ENCODE results near the gene CLCA2. TPM values are rescaled to one million over a fixed set of nuclear protein-coding genes. Genes with fewer than 3 reads are reported as not detected.

Gene CLCA2
- polyA plus RNA-seq, 1 of the 3 experiments (the other 2 are of a cell fraction), result 0.02 TPM

- TF ChIP-seq EP300 (IDR thresholded peaks at IDR 0.05; ENCODE audit: borderline replicate concordance in 1 of 2, low read depth in 1 of 2, low read length in 1 of 2), result no peak
These were observed 31.1 kb downstream of the CLCA2 start (continued) for GRCh38 chr1:86455073-86455472.

- Histone ChIP-seq H3K27me3 (ENCODE audit: insufficient read depth) (no peaks in the 10 kb centered on the region; the same call in 1 of the 2 replicates), H3K36me3 (replicated peaks in 1 of 2; ENCODE audit: control insufficient read depth in 1 of 2, insufficient read depth in 2 of 2, low read length in 1 of 2) (no peaks in the 10 kb centered on the region), H3F3A (replicated peaks; ENCODE audit: insufficient read depth) (no peaks in the 10 kb centered on the region), H3K4me1 (ENCODE audit: control insufficient read depth in 1 of 2, insufficient read depth in 2 of 2, low read depth in 1 of 2, low read length in 1 of 2) (no peaks in the 10 kb centered on the region), H3K9me2 (no peaks in the 10 kb centered on the region), H3K9ac (no peak overlapping the region), H3K79me2 (ENCODE audit: insufficient read depth) (no peaks in the 10 kb centered on the region), H3K4me2 (no peak overlapping the region), H3K27ac (ENCODE audit: low read depth in 2 of 2, low read length in 1 of 2) (no peak overlapping the region), H3K9me3 (no peaks in the 10 kb centered on the region), H4K20me1 (ENCODE audit: insufficient read depth) (no peaks in the 10 kb centered on the region), H3K4me3 (ENCODE audit: low read depth in 2 of 2, low read length in 1 of 2) (no peak overlapping the region), H2AFZ (ENCODE audit: low read depth) (no peak overlapping the region)
- DNase-seq, result no peak
- ChIA-PET POLR2A (no interaction called here), CTCF (interaction anchor here (0.9 to 2.2 kb wide), 3 partner anchors 13 to 80 kb away, joined by 3 to 6 read pairs (median 4); no protein-coding TSS in a partner anchor)
- WGBS (ENCODE audit: low lambda C conversion rate), result 0% methylated on average over 1 of the region's 1 CpG
- no peak for TF ChIP-seq JUND (IDR thresholded peaks at IDR 0.05)
- TF ChIP-seq NFIC (IDR thresholded peaks at IDR 0.05; ENCODE audit: borderline replicate concordance), result no peak
- TF ChIP-seq RXRA (IDR thresholded peaks at IDR 0.05; ENCODE audit: borderline replicate concordance, low read depth), result no peak
- TF ChIP-seq REST (IDR thresholded peaks at IDR 0.05; ENCODE audit: low read depth, low read length), result no peak
- TF ChIP-seq POLR2AphosphoS5 (IDR thresholded peaks at IDR 0.05; ENCODE audit: low read depth, low read length), result no peak
- no peak for TF ChIP-seq GABPA (IDR thresholded peaks at IDR 0.05; ENCODE audit: low read depth)
- TF ChIP-seq GATA2 (CRISPR knock-in tag; IDR thresholded peaks at IDR 0.05), result no peak
- TF ChIP-seq RCOR1 (IDR thresholded peaks at IDR 0.05; ENCODE audit: low read length), result no peak
- no peak for TF ChIP-seq MAX (IDR thresholded peaks at IDR 0.05; ENCODE audit: low read depth)
- TF ChIP-seq CHD2 (IDR thresholded peaks at IDR 0.05; ENCODE audit: low read length, partially characterized antibody), result no peak
- no peak for TF ChIP-seq YY1 (IDR thresholded peaks at IDR 0.05; ENCODE audit: low read depth)
- TF ChIP-seq SIN3A (IDR thresholded peaks at IDR 0.05; ENCODE audit: borderline replicate concordance, low read depth, low read length), result no peak
- no peak for TF ChIP-seq TCF12 (IDR thresholded peaks at IDR 0.05)
- TF ChIP-seq FOXJ3 (CRISPR knock-in tag; IDR thresholded peaks at IDR 0.05), result no peak
- no peak for TF ChIP-seq TAF1 (IDR thresholded peaks at IDR 0.05; ENCODE audit: borderline replicate concordance, low read depth, low read length)
- no peak for TF ChIP-seq RAD21 (IDR thresholded peaks at IDR 0.05; ENCODE audit: low read length)
These were observed 37.0 kb downstream of the CLCA2 start for GRCh38 chr1:86460998-86461397.

Data from SK-N-SH (cell line).